ENCODE measurements around the gene TRIO.

DNA sequence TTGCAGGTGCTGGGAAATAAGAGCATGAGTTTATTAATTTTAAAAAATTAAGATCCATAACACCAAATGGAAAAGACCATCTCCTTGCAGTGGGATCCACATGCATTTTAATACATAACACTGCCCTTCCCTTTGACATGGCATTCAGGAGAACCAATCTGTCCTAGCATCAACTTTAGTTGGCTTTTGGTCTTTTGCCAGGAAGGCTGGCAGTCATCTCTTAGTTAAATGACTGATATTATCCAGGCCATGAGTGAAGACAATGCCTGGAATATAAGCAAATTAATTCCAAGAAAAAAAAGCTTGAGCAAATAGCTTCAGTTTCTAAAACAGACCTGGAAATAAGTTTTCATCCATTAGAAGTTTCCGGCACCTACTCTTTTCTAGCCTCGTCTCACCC lies 383.4 kb downstream of the TRIO start:
- TF ChIP-seq CTCF (IDR thresholded peaks at IDR 0.05; ENCODE audit: low read length) (no peak), EZH2phosphoT487 (IDR thresholded peaks at IDR 0.05; ENCODE audit: low read length) (no peak)
